IPS DF 6.9 (cell line): ENCODE results near the gene LNX1.
"Not testable (repeated sequence)": the region's sequence is repeated elsewhere in the genome, so short reads cannot be mapped to it uniquely, and the experiment has no call there.

Source experiments
- DNase-seq: peaks from one replicate; pipeline ENCODE4 v3.0.0-alpha.2; 2013; ENCODE audit warnings: low read depth, low spot score
- H3K27ac ChIP-seq: one replicate; pipeline ENCODE4 v1.5.1; 2013; ENCODE audit warnings: low read length, control low read depth
- H3K27me3 ChIP-seq: 2 replicates; pipeline ENCODE4 v1.6.1; 2013; ENCODE audit warnings: mild to moderate bottlenecking, low read length; ENCODE audit not compliant: control insufficient read depth, insufficient read depth
- H3K36me3 ChIP-seq: 2 replicates; pipeline ENCODE4 v1.6.1; 2013; ENCODE audit warnings: low read length; ENCODE audit not compliant: control insufficient read depth, insufficient read depth
- H3K4me1 ChIP-seq: 2 replicates; pipeline ENCODE4 v1.6.1; 2013; ENCODE audit warnings: low read length; ENCODE audit not compliant: control insufficient read depth, insufficient read depth
- H3K4me3 ChIP-seq: 2 replicates; pipeline ENCODE4 v1.5.1; 2013; ENCODE audit warnings: mild to moderate bottlenecking, low read length
- H3K9me3 ChIP-seq: 2 replicates; pipeline ENCODE4 v1.6.1; 2013; ENCODE audit warnings: low read length, inconsistent platforms; ENCODE audit not compliant: control insufficient read depth, insufficient read depth
- WGBS: extraction: QIAGEN DNeasy Blood & Tissue Kit; methylation state at CpG from one replicate; pipeline ENCODE4 v1.1.7; 2013; ENCODE audit warnings: mixed read lengths, missing lambda C conversion rate; ENCODE audit not compliant: insufficient read length, insufficient coverage; 5-methylcytosine and 5-hydroxymethylcytosine counted together

The LNX1 gene

GRCh38 chr4:53478671-53479456 lies 112.4 kb downstream of the LNX1 start:
- Histone ChIP-seq H3K36me3 (no peaks in the 10 kb centered on the region), H3K9me3 (no peaks in the 10 kb centered on the region), H3K27ac (no peak overlapping the region), H3K4me3 (no peak overlapping the region), H3K27me3 (no peaks in the 10 kb centered on the region), H3K4me1 (peaks cover 7% of the 10 kb centered on the region; the same call in 1 of the 2 replicates)
- WGBS = no CpG with 5 or more reads among the region's 4 CpGs
- no peak for DNase-seq

GRCh38 chr4:53477636-53478035 lies 113.7 kb downstream of the LNX1 start:
- Histone ChIP-seq H3K27ac (no peak overlapping the region), H3K36me3 (no peaks in the 10 kb centered on the region), H3K9me3 (no peaks in the 10 kb centered on the region), H3K27me3 (no peaks in the 10 kb centered on the region), H3K4me3 (no peak overlapping the region), H3K4me1 (peaks cover 7% of the 10 kb centered on the region; the same call in 1 of the 2 replicates)
- no peak for DNase-seq
- no CpG with 5 or more reads among the region's 1 CpG for WGBS

- Histone ChIP-seq H3K9me3 (no peaks in the 10 kb centered on the region), H3K27ac (peak overlapping the region; percentile 87), H3K4me3 (no peak overlapping the region), H3K4me1 (peaks cover 7% of the 10 kb centered on the region; the same call in 1 of the 2 replicates), H3K27me3 (no peaks in the 10 kb centered on the region), H3K36me3 (no peaks in the 10 kb centered on the region)
- WGBS = no CpG with 5 or more reads among the region's 5 CpGs
- DNase-seq = no peak
Observed at GRCh38 chr4:53477038-53477565, 114.2 kb downstream of the LNX1 start.

- H3K9me3 ChIP-seq = no peaks in the 10 kb centered on the region
- H3K4me1 ChIP-seq = peaks cover 7% of the 10 kb centered on the region; the same call in 1 of the 2 replicates
- H3K4me3 ChIP-seq = no peak overlapping the region
- no peaks in the 10 kb centered on the region for H3K27me3 ChIP-seq
- no CpG with 5 or more reads among the region's 10 CpGs for WGBS
- H3K27ac ChIP-seq = peak overlapping the region; percentile 87
- DNase-seq = no peak
- no peaks in the 10 kb centered on the region for H3K36me3 ChIP-seq
Observed at GRCh38 chr4:53476232-53477037, 114.9 kb downstream of the LNX1 start.

- not testable (repeated sequence) for H3K4me1 ChIP-seq, H3K4me3 ChIP-seq, DNase-seq, H3K9me3 ChIP-seq, H3K36me3 ChIP-seq, H3K27ac ChIP-seq, H3K27me3 ChIP-seq
- WGBS = no CpG with 5 or more reads among the region's 6 CpGs
Observed at GRCh38 chr4:53466576-53466975, 124.7 kb downstream of the LNX1 start.

- Histone ChIP-seq H3K36me3 (no peaks in the 10 kb centered on the region), H3K9me3 (no peaks in the 10 kb centered on the region; the same call in 1 of the 2 replicates), H3K27ac (no peak overlapping the region), H3K4me1 (no peaks in the 10 kb centered on the region), H3K4me3 (no peak overlapping the region), H3K27me3 (no peaks in the 10 kb centered on the region)
- DNase-seq = no peak
Observed at GRCh38 chr4:53465891-53466290, 125.4 kb downstream of the LNX1 start.

GRCh38 chr4:53465281-53465680 lies 126.0 kb downstream of the LNX1 start:
- no peak for DNase-seq
- no CpG with 5 or more reads among the region's 2 CpGs for WGBS
- H3K4me3 ChIP-seq = no peak overlapping the region
- H3K36me3 ChIP-seq = no peaks in the 10 kb centered on the region
- no peak overlapping the region for H3K27ac ChIP-seq
- H3K27me3 ChIP-seq = no peaks in the 10 kb centered on the region
- no peaks in the 10 kb centered on the region for H3K4me1 ChIP-seq
- H3K9me3 ChIP-seq = no peaks in the 10 kb centered on the region; the same call in 1 of the 2 replicates

GRCh38 chr4:53463340-53463739 lies 127.9 kb downstream of the LNX1 start:
- Histone ChIP-seq H3K27me3 (no peaks in the 10 kb centered on the region), H3K9me3 (no peaks in the 10 kb centered on the region; the same call in 1 of the 2 replicates), H3K27ac (no peak overlapping the region), H3K4me1 (no peaks in the 10 kb centered on the region), H3K36me3 (no peaks in the 10 kb centered on the region), H3K4me3 (no peak overlapping the region)
- no peak for DNase-seq
- no CpG with 5 or more reads among the region's 5 CpGs for whole genome bisulfite sequencing

GRCh38 chr4:53461244-53461643 lies 130.0 kb downstream of the LNX1 start:
- Histone ChIP-seq H3K27ac (no peak overlapping the region), H3K4me1 (no peaks in the 10 kb centered on the region), H3K4me3 (no peak overlapping the region), H3K9me3 (no peaks in the 10 kb centered on the region), H3K36me3 (no peaks in the 10 kb centered on the region), H3K27me3 (no peaks in the 10 kb centered on the region)
- DNase-seq = no peak
- WGBS = no CpG with 5 or more reads among the region's 2 CpGs

- no peaks in the 10 kb centered on the region for H3K36me3 ChIP-seq
- DNase-seq = no peak
- no peak overlapping the region for H3K27ac ChIP-seq
- H3K27me3 ChIP-seq = no peaks in the 10 kb centered on the region
- H3K4me1 ChIP-seq = no peaks in the 10 kb centered on the region
- H3K9me3 ChIP-seq = no peaks in the 10 kb centered on the region
- no peak overlapping the region for H3K4me3 ChIP-seq
Observed at GRCh38 chr4:53459548-53459947, 131.7 kb downstream of the LNX1 start.
